Measurements from ENCODE around the gene TSSK6.
"Not testable (repeated sequence)": the region's sequence is repeated elsewhere in the genome, so short reads cannot be mapped to it uniquely, and the experiment has no call there.

TSSK6 gene

GRCh38 chr19:19486343-19487076 lies 28.8 kb downstream of the TSSK6 start:
- no peak for DNase-seq

GRCh38 chr19:19485998-19486290 lies 29.4 kb downstream of the TSSK6 start:
- no peak for DNase-seq

- DNase-seq = no peak
Observed at GRCh38 chr19:19485161-19485997, 30.0 kb downstream of the TSSK6 start.

GRCh38 chr19:19482809-19483596 lies 32.3 kb downstream of the TSSK6 start:
- no peak for DNase-seq

- DNase-seq = no peak
Observed at GRCh38 chr19:19480688-19481087, 34.7 kb downstream of the TSSK6 start.

GRCh38 chr19:19477705-19478383 lies 37.5 kb downstream of the TSSK6 start:
- DNase-seq = no peak

GRCh38 chr19:19475849-19476828 lies 39.2 kb downstream of the TSSK6 start:
- no peak for DNase-seq

- no peak for DNase-seq
Observed at GRCh38 chr19:19475015-19475765, 40.2 kb downstream of the TSSK6 start.

- DNase-seq = not testable (repeated sequence)
Observed at GRCh38 chr19:19472106-19472505, 43.2 kb downstream of the TSSK6 start.

GRCh38 chr19:19471682-19472081 lies 43.7 kb downstream of the TSSK6 start:
- DNase-seq = no peak

- DNase-seq = no peak
Observed at GRCh38 chr19:19470579-19470978, 44.8 kb downstream of the TSSK6 start.

GRCh38 chr19:19468424-19469050 lies 46.8 kb downstream of the TSSK6 start:
- DNase-seq = no peak

GRCh38 chr19:19466201-19466600 lies 49.1 kb downstream of the TSSK6 start:
- no peak for DNase-seq

GRCh38 chr19:19465436-19466070 lies 49.8 kb downstream of the TSSK6 start:
- no peak for DNase-seq

- DNase-seq = no peak
Observed at GRCh38 chr19:19464339-19465098, 50.8 kb downstream of the TSSK6 start.
